Activated CD4-positive, CD25-positive, alpha-beta regulatory T cell treated with anti-CD3 and anti-CD28 coated beads, Interleukin-2, amount 50 U/mL, for 72 hours (primary cell): ENCODE data around the gene KRCC1.
A peak's percentile ranks its signal among the peaks of the same experiment; 100 is the strongest.
"Not testable (repeated sequence)": the region's sequence is repeated elsewhere in the genome, so short reads cannot be mapped to it uniquely, and the experiment has no call there.

ENCODE experiments used
- DNase-seq: peaks from one replicate; pipeline ENCODE4 v3.0.0; 2021

The KRCC1 gene

GRCh38 chr2:88036606-88037005 is 19.0 kb downstream of the KRCC1 start:
- DNase-seq = no peak

GRCh38 chr2:88036182-88036581 is 19.4 kb downstream of the KRCC1 start:
- DNase-seq = no peak

- DNase-seq = no peak
Observed at GRCh38 chr2:88032070-88032702, 23.4 kb downstream of the KRCC1 start.

GRCh38 chr2:88028931-88029330 is 26.7 kb downstream of the KRCC1 start:
- no peak for DNase-seq

- DNase-seq = no peak
Observed at GRCh38 chr2:88027697-88028389, 27.7 kb downstream of the KRCC1 start.

GRCh38 chr2:88024509-88024908 is 31.1 kb downstream of the KRCC1 start:
- DNase-seq = no peak

- DNase-seq = no peak
Observed at GRCh38 chr2:88022669-88022921, 33.0 kb downstream of the KRCC1 start.

- no peak for DNase-seq
Observed at GRCh38 chr2:88019985-88020384, 35.6 kb downstream of the KRCC1 start.

GRCh38 chr2:88018909-88019308 is 36.7 kb downstream of the KRCC1 start:
- DNase-seq = no peak

GRCh38 chr2:88018077-88018805 is 37.3 kb downstream of the KRCC1 start:
- DNase-seq = not testable (repeated sequence)

- DNase-seq = not testable (repeated sequence)
Observed at GRCh38 chr2:88017780-88018038, 37.9 kb downstream of the KRCC1 start.

GRCh38 chr2:88016960-88017779 is 38.4 kb downstream of the KRCC1 start:
- DNase-seq = no peak

GRCh38 chr2:88016086-88016959 is 39.3 kb downstream of the KRCC1 start, which contains the start of gene RNU2-63P:
Gene RNU2-63P (minus strand): TSS chr2:88016547.
- peak; percentile 82 for DNase-seq

- DNase-seq = no peak
Observed at GRCh38 chr2:88011011-88011410, 44.6 kb downstream of the KRCC1 start.

- no peak for DNase-seq
Observed at GRCh38 chr2:88010136-88010535, 45.4 kb downstream of the KRCC1 start.

- DNase-seq = no peak
Observed at GRCh38 chr2:88006912-88007439, 48.6 kb downstream of the KRCC1 start.

- DNase-seq = no peak
Observed at GRCh38 chr2:88005776-88006175, 49.8 kb downstream of the KRCC1 start.

- DNase-seq = no peak
Observed at GRCh38 chr2:88003074-88003755, 52.4 kb downstream of the KRCC1 start.

- no peak for DNase-seq
Observed at GRCh38 chr2:88002359-88002707, 53.2 kb downstream of the KRCC1 start.

GRCh38 chr2:88000474-88000873 is 55.1 kb downstream of the KRCC1 start:
- not testable (repeated sequence) for DNase-seq

GRCh38 chr2:87996570-87996969 is 59.0 kb downstream of the KRCC1 start:
- DNase-seq = no peak

- no peak for DNase-seq
Observed at GRCh38 chr2:87995756-87996155, 59.8 kb downstream of the KRCC1 start.
